HepG2 (cell line): Measurements from ENCODE around the gene CRTAC1. TPM values are rescaled to one million over a fixed set of nuclear protein-coding genes. Genes with fewer than 3 reads are reported as not detected.

ENCODE experiments used
- ATAC-seq: fragments of 200-7000 bp; cut with Tn5 transposase; 3 replicates; pipeline ENCODE4 v1.9.1; 2020; ENCODE audit warnings: mild to moderate bottlenecking, moderate library complexity
- BruUV-seq: library from RNA; stranded (reverse); fragments of 400-500 nt; replicated peaks from 2 replicates; lab custom pipeline; 2021; lab: Mats Ljungman, UMichigan
- CTCF ChIA-PET: fragments of 300-600 bp; formaldehyde crosslinking; extraction: SDS; loops from one replicate; lab custom pipeline; 2021; ENCODE audit warnings: low total read pairs, inconsistent platforms, low intra/inter-chr PET ratio; lab: Yijun Ruan, JAX
- POLR2A ChIA-PET: fragments of 350-600 bp; sonication (Branson Sonifier 250); formaldehyde crosslinking; loops from one replicate; lab custom pipeline; 2020; ENCODE audit warnings: antibody characterized with exemption, inconsistent platforms; lab: Yijun Ruan, JAX
- DNase-seq: peaks from one replicate; pipeline ENCODE4 v3.0.0-alpha.2; 2015; ENCODE audit warnings: low spot score
- FAIRE-seq: peaks from 3 replicates; lab custom pipeline; 2011; peaks lifted over from hg19 to GRCh38; lab: Jason Lieb, UNC
- H2AFZ ChIP-seq: one replicate; pipeline ENCODE4 v1.6.1; 2011; ENCODE audit warnings: low read length, inconsistent platforms
- H3K27ac ChIP-seq: fragments of 300-600 bp; 3 replicates; pipeline ENCODE4 v1.8.0; 2011; ENCODE audit warnings: mixed run types, mild to moderate bottlenecking, mixed read lengths, low read length, inconsistent platforms; ENCODE audit not compliant: insufficient read depth; ENCODE audit errors: extremely low read length
- H3K27me3 ChIP-seq, 2 experiments: fragments of 200-600 bp in 1 of 2; 2 replicates in 1 of 2; 3 replicates in 1 of 2; pipeline versions ENCODE4 v1.6.0 to v1.8.0; 2011; ENCODE audit warnings: low read length in 2 of 2, mild to moderate bottlenecking in 2 of 2, moderate library complexity in 2 of 2, inconsistent platforms in 1 of 2; ENCODE audit not compliant: insufficient read depth in 2 of 2, control insufficient read depth in 1 of 2
- H3K36me3 ChIP-seq, 2 experiments: fragments of 200-600 bp in 1 of 2; replicated peaks in 1 of 2; 2 replicates in 1 of 2; 3 replicates in 1 of 2; pipeline versions ENCODE4 v1.5.1 to v1.8.0; 2011; ENCODE audit warnings: low read length in 2 of 2, inconsistent platforms in 1 of 2; ENCODE audit not compliant: insufficient read depth in 2 of 2, control insufficient read depth in 1 of 2
- H3K4me1 ChIP-seq: 2 replicates; pipeline ENCODE4 v1.5.1; 2012; ENCODE audit warnings: low read length, inconsistent platforms; ENCODE audit not compliant: insufficient read depth
- H3K4me2 ChIP-seq: 2 replicates; pipeline ENCODE4 v1.6.0; 2011; ENCODE audit warnings: low read depth, low read length, inconsistent platforms
- H3K4me3 ChIP-seq, 3 experiments: fragments of 200-600 bp in 1 of 3; sonication (generic), shearing (Covaris generic) in 1 of 3; replicated peaks in 1 of 3; 2 replicates each; pipeline ENCODE4 v1.5.1; 2011 to 2016; ENCODE audit warnings: low read length in 3 of 3, inconsistent platforms in 2 of 3, low read depth in 2 of 3, mild to moderate bottlenecking in 2 of 3, control low read depth in 1 of 3, mixed read lengths in 1 of 3; ENCODE audit not compliant: insufficient read depth in 1 of 3
- H3K79me2 ChIP-seq: one replicate; pipeline ENCODE4 v1.6.1; 2011; ENCODE audit warnings: low read length, inconsistent platforms; ENCODE audit not compliant: insufficient read depth
- H3K9ac ChIP-seq: 2 replicates; pipeline ENCODE4 v1.6.0; 2011; ENCODE audit warnings: mild to moderate bottlenecking, low read depth, low read length, inconsistent platforms; ENCODE audit not compliant: insufficient read depth
- H3K9me3 ChIP-seq: 2 replicates; pipeline ENCODE4 v1.5.1; 2012; ENCODE audit warnings: mild to moderate bottlenecking, low read length
- H4K20me1 ChIP-seq: 2 replicates; pipeline ENCODE4 v1.6.0; 2011; ENCODE audit warnings: inconsistent platforms, mild to moderate bottlenecking, low read length, moderate library complexity; ENCODE audit not compliant: insufficient read depth
- BRCA1 ChIP-seq: sonication (generic); formaldehyde crosslinking; IDR thresholded peaks from 2 replicates; pipeline ENCODE4 v1.4.0; 2020; ENCODE audit warnings: missing genetic modification reagents
- MIER2 ChIP-seq: IDR thresholded peaks from 2 replicates; pipeline ENCODE4 v1.6.1; 2016; ENCODE audit warnings: missing biosample characterization, missing genetic modification reagents
- RFX3 ChIP-seq: IDR thresholded peaks from 2 replicates; pipeline ENCODE4 v1.6.1; 2016; ENCODE audit warnings: missing biosample characterization, missing genetic modification reagents
- TCF7 ChIP-seq: sonication (generic); IDR thresholded peaks from 2 replicates; pipeline ENCODE4 v1.6.1; 2016; ENCODE audit warnings: antibody characterized with exemption, low read depth
- TEAD3 ChIP-seq: optimal IDR thresholded peaks from 2 replicates; pipeline ENCODE3; 2016; ENCODE audit warnings: borderline replicate concordance
- TIGD3 ChIP-seq: sonication (generic); formaldehyde crosslinking; IDR thresholded peaks from 2 replicates; pipeline ENCODE4 v1.5.1; 2020; ENCODE audit warnings: mild to moderate bottlenecking, missing genetic modification reagents, borderline replicate concordance
- ZFP62 ChIP-seq: sonication (generic); formaldehyde crosslinking; IDR thresholded peaks from 2 replicates; pipeline ENCODE4 v1.4.0; 2020; ENCODE audit warnings: missing genetic modification reagents
- ZKSCAN1 ChIP-seq: fragments of 150-350 bp; IDR thresholded peaks from 2 replicates; pipeline ENCODE4 v1.6.1; 2014; ENCODE audit warnings: low read length
- ZNF143 ChIP-seq: sonication (generic); formaldehyde crosslinking; IDR thresholded peaks from 2 replicates; pipeline ENCODE4 v1.4.0; 2020; ENCODE audit warnings: missing genetic modification reagents
- ZNF24 ChIP-seq: fragments of 450-650 bp; IDR thresholded peaks from 2 replicates; pipeline ENCODE4 v1.6.1; 2017; ENCODE audit warnings: antibody characterized with exemption, mild to moderate bottlenecking
- ZNF589 ChIP-seq: sonication (generic); formaldehyde crosslinking; conservative IDR thresholded peaks from 2 replicates; pipeline ENCODE4 v1.8.0; 2022; ENCODE audit warnings: mild to moderate bottlenecking, moderate library complexity, missing genetic modification reagents
- WGBS: methylation state at CpG from one replicate; pipeline ENCODE4 v1.1.6; 2017; ENCODE audit warnings: low lambda C conversion rate; 5-methylcytosine and 5-hydroxymethylcytosine counted together
- in situ Hi-C: cut with HindIII; loops from 2 replicates; pipeline ENCODE4 v1.10.0; 2017; ENCODE audit warnings: low pct_unique_long_range_greater_than_20kb; ENCODE audit not compliant: extremely low pct_ligation_motif_present
- intact Hi-C: fragments of 100-400 bp; cut with micrococcal nuclease; formaldehyde crosslinking; loops from one replicate; pipeline ENCODE4 v1.10.0; 2022; ENCODE audit not compliant: unreplicated experiment
- polyA plus RNA-seq, 8 experiments: library from polyadenylated mRNA; depleted of rRNA in 3 of 8; stranded (reverse) in 7 of 8; unstranded in 1 of 8; fragments of >200 nt; fragmentation: Illumina TruSeq in 4 of 8; extraction: Trizol in 4 of 8; gene quantifications; 2 replicates each; pipeline versions ENCODE4 v1.2.1 to v1.2.3, GENCODE V29; 2011 to 2016; ENCODE audit warnings: low read depth in 4 of 8, missing spikeins in 1 of 8, mixed read lengths in 1 of 8; ENCODE audit not compliant: insufficient read depth in 1 of 8
- total RNA-seq, 5 experiments: library from RNA; depleted of rRNA; stranded (reverse); fragments of >200 nt; fragmentation: Illumina TruSeq; extraction: Trizol; gene quantifications; 2 replicates each; pipeline ENCODE4 v1.2.3, GENCODE V29; 2016; ENCODE audit warnings: low read depth in 1 of 5
- TF ChIP-seq, protein P1 (sequence below): sonication (generic); formaldehyde crosslinking; IDR thresholded peaks from 2 replicates; pipeline ENCODE4 v1.4.0; 2020; ENCODE audit warnings: missing genetic modification reagents, mild to moderate bottlenecking, borderline replicate concordance
- TF ChIP-seq, protein P2 (sequence below): fragments of 450-650 bp; IDR thresholded peaks from 2 replicates; pipeline ENCODE4 v1.6.1; 2017

CRTAC1 gene
- total and polyA plus RNA-seq, 2 of the 13 experiments (the other 11 are each of a cell fraction or from before 2014, with no cell fraction given): not detected

DNA sequence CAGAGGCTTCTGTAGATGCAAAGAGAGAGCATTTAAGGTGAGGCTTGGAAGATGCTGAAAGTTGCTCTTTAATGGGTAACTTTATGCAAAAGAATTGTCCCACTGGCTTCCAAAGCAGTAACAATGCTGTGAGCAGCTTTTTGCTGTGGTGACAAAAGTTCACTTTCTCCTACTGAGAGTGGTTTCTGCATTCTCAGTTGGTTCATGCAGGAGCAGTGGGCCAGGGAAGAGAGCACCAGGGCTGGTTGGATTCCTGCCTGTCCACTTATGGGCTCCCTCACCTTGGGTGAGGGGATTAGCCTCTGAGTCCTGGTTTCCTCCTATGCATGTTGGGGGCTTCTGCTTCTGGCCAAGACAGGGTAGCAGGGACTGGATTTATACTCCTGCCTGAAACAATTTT, 211.8 kb downstream of the CRTAC1 start:
- Histone ChIP-seq H3K4me1 (no peaks in the 10 kb centered on the region; the same call in 1 of the 2 replicates), H3K9me3 (no peaks in the 10 kb centered on the region), H2AFZ (no peak overlapping the region), H3K4me2 (no peak overlapping the region), H3K9ac (no peak overlapping the region), H3K27me3 (peaks cover 6 to 39% of the 10 kb centered on the region in 2 experiments; a peak in 4 of 5 replicates), H4K20me1 (no peaks in the 10 kb centered on the region), H3K27ac (no peak overlapping the region), H3K4me3 (no peak overlapping the region), H3K36me3 (no peaks in the 10 kb centered on the region), H3K79me2 (no peaks in the 10 kb centered on the region)
- FAIRE-seq: no peak
- CTCF ChIA-PET: no interaction called here
- intact Hi-C loops: no loop called here
- ATAC-seq: no peak
- no TSS peak for BruUV-seq
- TF ChIP-seq ZKSCAN1 (no peak), ZNF143 (CRISPR knock-in tag) (no peak), BRCA1 (CRISPR knock-in tag) (no peak)
- TF ChIP-seq, protein P1, sequence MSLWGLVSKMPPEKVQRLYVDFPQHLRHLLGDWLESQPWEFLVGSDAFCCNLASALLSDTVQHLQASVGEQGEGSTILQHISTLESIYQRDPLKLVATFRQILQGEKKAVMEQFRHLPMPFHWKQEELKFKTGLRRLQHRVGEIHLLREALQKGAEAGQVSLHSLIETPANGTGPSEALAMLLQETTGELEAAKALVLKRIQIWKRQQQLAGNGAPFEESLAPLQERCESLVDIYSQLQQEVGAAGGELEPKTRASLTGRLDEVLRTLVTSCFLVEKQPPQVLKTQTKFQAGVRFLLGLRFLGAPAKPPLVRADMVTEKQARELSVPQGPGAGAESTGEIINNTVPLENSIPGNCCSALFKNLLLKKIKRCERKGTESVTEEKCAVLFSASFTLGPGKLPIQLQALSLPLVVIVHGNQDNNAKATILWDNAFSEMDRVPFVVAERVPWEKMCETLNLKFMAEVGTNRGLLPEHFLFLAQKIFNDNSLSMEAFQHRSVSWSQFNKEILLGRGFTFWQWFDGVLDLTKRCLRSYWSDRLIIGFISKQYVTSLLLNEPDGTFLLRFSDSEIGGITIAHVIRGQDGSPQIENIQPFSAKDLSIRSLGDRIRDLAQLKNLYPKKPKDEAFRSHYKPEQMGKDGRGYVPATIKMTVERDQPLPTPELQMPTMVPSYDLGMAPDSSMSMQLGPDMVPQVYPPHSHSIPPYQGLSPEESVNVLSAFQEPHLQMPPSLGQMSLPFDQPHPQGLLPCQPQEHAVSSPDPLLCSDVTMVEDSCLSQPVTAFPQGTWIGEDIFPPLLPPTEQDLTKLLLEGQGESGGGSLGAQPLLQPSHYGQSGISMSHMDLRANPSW: no peak
- POLR2A ChIA-PET: no interaction called here
- in situ Hi-C loops: no loop called here
- DNase-seq: no peak

GRCh38 chr10:97816609-97817008, 213.8 kb downstream of the CRTAC1 start:
- ChIA-PET CTCF (no interaction called here), POLR2A (no interaction called here)
- intact Hi-C loops: no loop called here
- Histone ChIP-seq H2AFZ (no peak overlapping the region), H3K4me1 (peaks cover 13% of the 10 kb centered on the region), H3K27ac (no peak overlapping the region), H4K20me1 (no peaks in the 10 kb centered on the region), H3K4me2 (no peak overlapping the region), H3K9me3 (no peaks in the 10 kb centered on the region), H3K27me3 (peaks cover 5 to 36% of the 10 kb centered on the region in 2 experiments), H3K36me3 (no peaks in the 10 kb centered on the region), H3K9ac (no peak overlapping the region), H3K79me2 (no peaks in the 10 kb centered on the region), H3K4me3 (no peak overlapping the region)
- FAIRE-seq (no peak), DNase-seq (no peak), ATAC-seq (no peak)
- no TSS peak for BruUV-seq
- 41% methylated on average over 4 of the region's 4 CpGs for WGBS
- in situ Hi-C loops: no loop called here
- TF ChIP-seq TIGD3 (CRISPR knock-in tag) (no peak), MIER2 (CRISPR knock-in tag) (no peak), ZNF24 (no peak), TEAD3 (CRISPR knock-in tag) (no peak), RFX3 (no peak), TCF7 (no peak), ZNF589 (CRISPR knock-in tag) (no peak), ZFP62 (CRISPR knock-in tag) (no peak)
- TF ChIP-seq, protein P2, sequence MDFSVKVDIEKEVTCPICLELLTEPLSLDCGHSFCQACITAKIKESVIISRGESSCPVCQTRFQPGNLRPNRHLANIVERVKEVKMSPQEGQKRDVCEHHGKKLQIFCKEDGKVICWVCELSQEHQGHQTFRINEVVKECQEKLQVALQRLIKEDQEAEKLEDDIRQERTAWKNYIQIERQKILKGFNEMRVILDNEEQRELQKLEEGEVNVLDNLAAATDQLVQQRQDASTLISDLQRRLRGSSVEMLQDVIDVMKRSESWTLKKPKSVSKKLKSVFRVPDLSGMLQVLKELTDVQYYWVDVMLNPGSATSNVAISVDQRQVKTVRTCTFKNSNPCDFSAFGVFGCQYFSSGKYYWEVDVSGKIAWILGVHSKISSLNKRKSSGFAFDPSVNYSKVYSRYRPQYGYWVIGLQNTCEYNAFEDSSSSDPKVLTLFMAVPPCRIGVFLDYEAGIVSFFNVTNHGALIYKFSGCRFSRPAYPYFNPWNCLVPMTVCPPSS: no peak
